Liver (tissue), 3 donors: ENCODE data around the gene MEF2B.

ENCODE experiments used
- EGR1 ChIP-seq, 2 donors: IDR thresholded peaks; 2 replicates each; pipeline ENCODE4 v1.6.1; 2016 to 2018; ENCODE audit warnings: antibody characterized with exemption in 2 of 2, low read depth in 2 of 2
- JUND ChIP-seq, 2 donors: IDR thresholded peaks; 2 replicates each; pipeline ENCODE4 v1.6.1; 2016; ENCODE audit warnings: antibody characterized with exemption in 2 of 2
- RAD21 ChIP-seq, 2 donors: IDR thresholded peaks; 2 replicates each; pipeline ENCODE4 v1.6.1; 2016; ENCODE audit warnings: antibody characterized with exemption in 2 of 2, mild to moderate bottlenecking in 2 of 2
- SP1 ChIP-seq: IDR thresholded peaks from 2 replicates; pipeline ENCODE4 v1.6.1; 2018; ENCODE audit warnings: antibody characterized with exemption, mild to moderate bottlenecking
- YY1 ChIP-seq: IDR thresholded peaks from 2 replicates; pipeline ENCODE4 v1.6.1; 2016; ENCODE audit warnings: antibody characterized with exemption, mild to moderate bottlenecking
- TF ChIP-seq, protein P1 (sequence below): fragments of 150-350 bp; IDR thresholded peaks from 2 replicates; pipeline ENCODE4 v1.5.1; 2017; ENCODE audit warnings: improper control_type of control experiment, low read depth, low read length; ENCODE audit not compliant: missing input control
- TF ChIP-seq, protein P2 (sequence below): IDR thresholded peaks from 2 replicates; pipeline ENCODE4 v1.6.1; 2016; ENCODE audit warnings: antibody characterized with exemption
- TF ChIP-seq, protein P3 (sequence below): IDR thresholded peaks from 2 replicates; pipeline ENCODE4 v1.6.1; 2016; ENCODE audit warnings: antibody characterized with exemption, mild to moderate bottlenecking
- donor health status: healthy.
- donor health status: healthy.

DNA sequence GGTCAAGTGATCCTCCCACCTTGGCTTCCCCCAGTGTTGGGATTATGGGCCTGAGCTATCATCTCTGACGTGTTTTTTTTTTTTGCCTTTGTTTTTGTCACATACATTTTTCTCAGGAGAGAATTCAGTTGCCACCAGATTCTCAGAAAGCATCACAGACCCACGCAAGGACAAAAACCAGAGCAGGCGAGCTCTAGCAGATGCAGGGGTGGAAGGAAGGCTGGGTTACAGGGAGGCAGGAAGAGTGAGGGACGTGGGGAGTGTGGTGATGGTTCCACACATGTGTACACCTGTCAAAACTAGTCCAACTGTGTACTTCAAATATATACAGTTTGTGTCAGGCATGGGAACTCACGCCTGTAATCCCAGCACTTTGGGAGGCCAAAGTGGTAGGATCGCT, 36.1 kb downstream of the MEF2B start:
- TF ChIP-seq, protein P1, sequence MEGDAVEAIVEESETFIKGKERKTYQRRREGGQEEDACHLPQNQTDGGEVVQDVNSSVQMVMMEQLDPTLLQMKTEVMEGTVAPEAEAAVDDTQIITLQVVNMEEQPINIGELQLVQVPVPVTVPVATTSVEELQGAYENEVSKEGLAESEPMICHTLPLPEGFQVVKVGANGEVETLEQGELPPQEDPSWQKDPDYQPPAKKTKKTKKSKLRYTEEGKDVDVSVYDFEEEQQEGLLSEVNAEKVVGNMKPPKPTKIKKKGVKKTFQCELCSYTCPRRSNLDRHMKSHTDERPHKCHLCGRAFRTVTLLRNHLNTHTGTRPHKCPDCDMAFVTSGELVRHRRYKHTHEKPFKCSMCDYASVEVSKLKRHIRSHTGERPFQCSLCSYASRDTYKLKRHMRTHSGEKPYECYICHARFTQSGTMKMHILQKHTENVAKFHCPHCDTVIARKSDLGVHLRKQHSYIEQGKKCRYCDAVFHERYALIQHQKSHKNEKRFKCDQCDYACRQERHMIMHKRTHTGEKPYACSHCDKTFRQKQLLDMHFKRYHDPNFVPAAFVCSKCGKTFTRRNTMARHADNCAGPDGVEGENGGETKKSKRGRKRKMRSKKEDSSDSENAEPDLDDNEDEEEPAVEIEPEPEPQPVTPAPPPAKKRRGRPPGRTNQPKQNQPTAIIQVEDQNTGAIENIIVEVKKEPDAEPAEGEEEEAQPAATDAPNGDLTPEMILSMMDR, result no peak
- TF ChIP-seq, protein P2, sequence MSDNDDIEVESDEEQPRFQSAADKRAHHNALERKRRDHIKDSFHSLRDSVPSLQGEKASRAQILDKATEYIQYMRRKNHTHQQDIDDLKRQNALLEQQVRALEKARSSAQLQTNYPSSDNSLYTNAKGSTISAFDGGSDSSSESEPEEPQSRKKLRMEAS, result no peak
- no peak for TF ChIP-seq RAD21 (IDR thresholded peaks at IDR 0.05)
- TF ChIP-seq, protein P3, sequence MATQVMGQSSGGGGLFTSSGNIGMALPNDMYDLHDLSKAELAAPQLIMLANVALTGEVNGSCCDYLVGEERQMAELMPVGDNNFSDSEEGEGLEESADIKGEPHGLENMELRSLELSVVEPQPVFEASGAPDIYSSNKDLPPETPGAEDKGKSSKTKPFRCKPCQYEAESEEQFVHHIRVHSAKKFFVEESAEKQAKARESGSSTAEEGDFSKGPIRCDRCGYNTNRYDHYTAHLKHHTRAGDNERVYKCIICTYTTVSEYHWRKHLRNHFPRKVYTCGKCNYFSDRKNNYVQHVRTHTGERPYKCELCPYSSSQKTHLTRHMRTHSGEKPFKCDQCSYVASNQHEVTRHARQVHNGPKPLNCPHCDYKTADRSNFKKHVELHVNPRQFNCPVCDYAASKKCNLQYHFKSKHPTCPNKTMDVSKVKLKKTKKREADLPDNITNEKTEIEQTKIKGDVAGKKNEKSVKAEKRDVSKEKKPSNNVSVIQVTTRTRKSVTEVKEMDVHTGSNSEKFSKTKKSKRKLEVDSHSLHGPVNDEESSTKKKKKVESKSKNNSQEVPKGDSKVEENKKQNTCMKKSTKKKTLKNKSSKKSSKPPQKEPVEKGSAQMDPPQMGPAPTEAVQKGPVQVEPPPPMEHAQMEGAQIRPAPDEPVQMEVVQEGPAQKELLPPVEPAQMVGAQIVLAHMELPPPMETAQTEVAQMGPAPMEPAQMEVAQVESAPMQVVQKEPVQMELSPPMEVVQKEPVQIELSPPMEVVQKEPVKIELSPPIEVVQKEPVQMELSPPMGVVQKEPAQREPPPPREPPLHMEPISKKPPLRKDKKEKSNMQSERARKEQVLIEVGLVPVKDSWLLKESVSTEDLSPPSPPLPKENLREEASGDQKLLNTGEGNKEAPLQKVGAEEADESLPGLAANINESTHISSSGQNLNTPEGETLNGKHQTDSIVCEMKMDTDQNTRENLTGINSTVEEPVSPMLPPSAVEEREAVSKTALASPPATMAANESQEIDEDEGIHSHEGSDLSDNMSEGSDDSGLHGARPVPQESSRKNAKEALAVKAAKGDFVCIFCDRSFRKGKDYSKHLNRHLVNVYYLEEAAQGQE, result no peak
- no peak for TF ChIP-seq EGR1 (IDR thresholded peaks at IDR 0.05; ENCODE audit: low read depth in 2 of 2)
- TF ChIP-seq SP1, result no peak
- TF ChIP-seq JUND (IDR thresholded peaks at IDR 0.05), result no peak
- TF ChIP-seq YY1, result no peak
